K562 (cell line): ENCODE results near the gene CRACDL. TPM values are rescaled to one million over a fixed set of nuclear protein-coding genes. Genes with fewer than 3 reads are reported as not detected.
A peak's percentile ranks its signal among the peaks of the same experiment; 100 is the strongest.

Experiments used
- ATAC-seq: fragments of 200-7000 bp; cut with Tn5 transposase; 3 replicates; pipeline ENCODE4 v1.9.1; 2020; ENCODE audit warnings: moderate library complexity
- BruUV-seq: library from RNA; stranded (reverse); fragments of 400-500 nt; replicated peaks from 2 replicates; lab custom pipeline; 2021; lab: Mats Ljungman, UMichigan
- CTCF ChIA-PET: fragments of 300-600 bp; formaldehyde crosslinking; extraction: SDS; loops from one replicate; lab custom pipeline; 2021; ENCODE audit warnings: low intra/inter-chr PET ratio; lab: Yijun Ruan, JAX
- POLR2A ChIA-PET: fragments of 300-600, 350-650 bp; sonication (Branson Sonifier 250); formaldehyde crosslinking; extraction: SDS; loops from one replicate; lab custom pipeline; 2021; ENCODE audit warnings: antibody characterized with exemption, inconsistent platforms; lab: Yijun Ruan, JAX
- DNase-seq, 4 experiments: peaks; one replicate each; pipeline versions ENCODE4 v3.0.0 to v3.0.0-alpha.2; 2011 to 2018; ENCODE audit warnings: low spot score in 3 of 4, mixed read lengths in 3 of 4; ENCODE audit errors: extremely low read depth in 1 of 4
- FAIRE-seq: peaks from 2 replicates; lab custom pipeline; 2011; peaks lifted over from hg19 to GRCh38; lab: Jason Lieb, UNC
- H2AFZ ChIP-seq: 2 replicates; pipeline ENCODE4 v1.6.0; 2011; ENCODE audit warnings: low read depth, low read length, control low read depth, inconsistent platforms
- H3K27ac ChIP-seq: fragments of 200-600 bp; 3 replicates; pipeline ENCODE4 v1.8.0; 2011; ENCODE audit warnings: low read depth, mild to moderate bottlenecking, control low read depth, inconsistent platforms, low read length, moderate library complexity, mixed read lengths; ENCODE audit errors: extremely low read depth
- H3K27me3 ChIP-seq, 2 experiments: fragments of 300-600 bp in 1 of 2; 2 replicates in 1 of 2; 3 replicates in 1 of 2; pipeline versions ENCODE4 v1.6.0 to v1.8.0; 2011; ENCODE audit warnings: inconsistent platforms in 2 of 2, low read length in 2 of 2, mild to moderate bottlenecking in 1 of 2, mixed read lengths in 1 of 2, moderate library complexity in 1 of 2; ENCODE audit not compliant: control insufficient read depth in 2 of 2, insufficient read depth in 2 of 2
- H3K36me3 ChIP-seq: fragments of 300-600 bp; 3 replicates; pipeline ENCODE4 v1.8.0; 2011; ENCODE audit warnings: mild to moderate bottlenecking, low read length, inconsistent platforms; ENCODE audit not compliant: control insufficient read depth, insufficient read depth
- H3K4me1 ChIP-seq, 2 experiments: fragments of 200-600 bp in 1 of 2; replicated peaks in 1 of 2; 2 replicates in 1 of 2; 3 replicates in 1 of 2; pipeline versions ENCODE4 v1.5.1 to v1.8.0; 2011; ENCODE audit warnings: inconsistent platforms in 2 of 2, low read length in 2 of 2, mild to moderate bottlenecking in 1 of 2, mixed read lengths in 1 of 2, moderate library complexity in 1 of 2; ENCODE audit not compliant: control insufficient read depth in 2 of 2, insufficient read depth in 2 of 2
- H3K4me2 ChIP-seq: 2 replicates; pipeline ENCODE4 v1.6.1; 2011; ENCODE audit warnings: low read length, control low read depth, inconsistent platforms, mixed read lengths; ENCODE audit not compliant: insufficient read depth
- H3K4me3 ChIP-seq: fragments of 200-600 bp; sonication (generic), shearing (Covaris generic); 2 replicates; pipeline ENCODE4 v1.5.1; 2016; ENCODE audit warnings: control low read depth, inconsistent platforms
- H3K79me2 ChIP-seq: fragments of 200-600 bp; 3 replicates; pipeline ENCODE4 v1.8.0; 2011; ENCODE audit warnings: low read length, inconsistent platforms; ENCODE audit not compliant: control insufficient read depth, insufficient read depth
- H3K9ac ChIP-seq, 2 experiments: 2 replicates each; pipeline versions ENCODE4 v1.6.0 to v1.6.1; 2011; ENCODE audit warnings: low read depth in 2 of 2, low read length in 2 of 2, control low read depth in 1 of 2, inconsistent platforms in 1 of 2, mild to moderate bottlenecking in 1 of 2, mixed read lengths in 1 of 2; ENCODE audit not compliant: insufficient read depth in 1 of 2
- H3K9me1 ChIP-seq: one replicate; pipeline ENCODE4 v1.6.0; 2011; ENCODE audit warnings: inconsistent platforms, mild to moderate bottlenecking, low read length, moderate library complexity; ENCODE audit not compliant: control insufficient read depth, insufficient read depth
- H3K9me3 ChIP-seq: replicated peaks from 2 replicates; pipeline ENCODE4 v1.5.1; 2011; ENCODE audit warnings: low read depth, low read length, inconsistent platforms; ENCODE audit not compliant: control insufficient read depth, insufficient read depth
- H4K20me1 ChIP-seq: replicated peaks from 2 replicates; pipeline ENCODE4 v1.6.1; 2011; ENCODE audit warnings: low read length, inconsistent platforms, mixed read lengths; ENCODE audit not compliant: control insufficient read depth, insufficient read depth
- CHD2 ChIP-seq: IDR thresholded peaks from 2 replicates; pipeline ENCODE4 v1.6.1; 2011; ENCODE audit warnings: low read depth, low read length
- CTCF ChIP-seq, 3 experiments: IDR thresholded peaks in 2 of 3; conservative IDR thresholded peaks in 1 of 3; 2 replicates each; pipeline ENCODE4 v1.5.1; 2011 to 2012; ENCODE audit warnings: low read length in 3 of 3, mild to moderate bottlenecking in 3 of 3, control low read depth in 2 of 3, improper control_type of control experiment in 1 of 3, inconsistent platforms in 1 of 3, low read depth in 1 of 3, mixed read lengths in 1 of 3, moderate library complexity in 1 of 3; ENCODE audit not compliant: insufficient read depth in 2 of 3
- HSF4 ChIP-seq: fragments of 250-450 bp; sonication (Bioruptor Pico); IDR thresholded peaks from 2 replicates; pipeline ENCODE4 v2.1.2; 2022; ENCODE audit warnings: mild to moderate bottlenecking, moderate library complexity, borderline replicate concordance
- ILF3 ChIP-seq: fragments of 450-650 bp; IDR thresholded peaks from 2 replicates; pipeline ENCODE4 v1.6.1; 2018; ENCODE audit warnings: antibody characterized with exemption, mild to moderate bottlenecking, moderate library complexity, borderline replicate concordance
- RAD21 ChIP-seq, 2 experiments: fragments of 250-450 bp in 1 of 2; fragments of 450-650 bp in 1 of 2; sonication (Bioruptor Pico) in 1 of 2; formaldehyde crosslinking in 1 of 2; IDR thresholded peaks in 1 of 2; conservative IDR thresholded peaks in 1 of 2; 2 replicates each; pipeline versions ENCODE4 v1.4.0 to v1.8.0; 2020 to 2022; ENCODE audit warnings: mild to moderate bottlenecking in 2 of 2, moderate library complexity in 1 of 2
- WGBS: fragments of 100-300 bp; shearing (Covaris generic); methylation state at CpG from one replicate; pipeline ENCODE4 v1.1.6; 2016; ENCODE audit warnings: low coverage, mixed read lengths; ENCODE audit not compliant: insufficient coverage; ENCODE audit errors: missing lambda C conversion rate; 5-methylcytosine and 5-hydroxymethylcytosine counted together
- in situ Hi-C: fragments of 300-500 bp; cut with MboI; formaldehyde crosslinking; loops from 4 replicates; pipeline ENCODE4 v1.15.0; 2018; ENCODE audit warnings: inconsistent platforms, mixed read lengths
- intact Hi-C: fragments of 100-400 bp; cut with micrococcal nuclease; formaldehyde crosslinking; loops from 2 replicates; pipeline ENCODE4 v1.14.2; 2022
- polyA plus RNA-seq, 8 experiments: library from polyadenylated mRNA; depleted of rRNA in 4 of 8; stranded (reverse) in 5 of 8; unstranded in 3 of 8; fragments of >200 nt; fragmentation: Nextera tagmentation in 2 of 8; fragmentation: Illumina TruSeq in 1 of 8; extraction: Ambion mirVana in 2 of 8; extraction: Trizol in 1 of 8; gene quantifications; 2 replicates each; pipeline versions ENCODE4 v1.2.1 to v1.2.3, GENCODE V29; 2011 to 2014; ENCODE audit warnings: inconsistent platforms in 1 of 8, missing spikeins in 1 of 8
- total RNA-seq, 7 experiments: library from RNA; depleted of rRNA in 6 of 7; stranded (reverse); fragments of >200 nt in 6 of 7; fragmentation: Illumina TruSeq in 2 of 7; extraction: Trizol in 2 of 7; gene quantifications; 2 replicates each; pipeline versions ENCODE4 v1.2.1 to v1.2.3, GENCODE V29; 2011 to 2021; ENCODE audit warnings: low replicate concordance in 1 of 7

CRACDL gene
- total and polyA plus RNA-seq, 9 of the 15 experiments (the other 6 are each of a cell fraction or from before 2014, with no cell fraction given) = not detected

- no peaks in the 10 kb centered on the region; a peak in 1 of 5 replicates for H3K4me1 ChIP-seq
- peaks cover 14 to 41% of the 10 kb centered on the region in 2 experiments for H3K27me3 ChIP-seq
- ATAC-seq (peak; percentile 70), DNase-seq (peak in 2 of 4 experiments; percentile 9 to 17), FAIRE-seq (no peak)
- no peak overlapping the region for H3K4me3 ChIP-seq
- H3K36me3 ChIP-seq = no peaks in the 10 kb centered on the region
- H3K9me3 ChIP-seq = no peaks in the 10 kb centered on the region
- CTCF ChIA-PET = no interaction called here
- no TSS peak for BruUV-seq
- in situ Hi-C loops (no loop called here), intact Hi-C loops (loop anchor here (5.0 kb wide), 1 partner anchor 197 kb away; no protein-coding TSS in a partner anchor)
- 0% methylated on average over 12 of the region's 15 CpGs for WGBS
- H4K20me1 ChIP-seq = no peaks in the 10 kb centered on the region
- TF ChIP-seq HSF4 (CRISPR knock-in tag) (no peak), CTCF (IDR thresholded peaks at IDR 0.05 in 2 of 3, conservative IDR thresholded peaks at IDR 0.05 in 1 of 3; ENCODE audit: insufficient read depth in 2 of 3, low read depth in 1 of 3, low read length in 3 of 3) (peak; percentile 22 to 32 (median 24); a peak in 1 of 6 replicates), ILF3 (no peak), RAD21 (CRISPR knock-in tag; conservative IDR thresholded peaks at IDR 0.05 in 1 of 2, IDR thresholded peaks at IDR 0.05 in 1 of 2) (peak in 1 of 2 experiments; percentile 46; a peak in 2 of 4 replicates), CHD2 (0 out of 2 replicates have a peak, but pooled peaks have one; percentile 18)
- H3K27ac ChIP-seq = no peak overlapping the region
- H3K9ac ChIP-seq = no peak overlapping the region; a peak in 1 of 4 replicates
- POLR2A ChIA-PET = no interaction called here
- no peak overlapping the region for H2AFZ ChIP-seq
- no peaks in the 10 kb centered on the region for H3K79me2 ChIP-seq
- no peak overlapping the region for H3K4me2 ChIP-seq
- no peaks in the 10 kb centered on the region for H3K9me1 ChIP-seq
Measured at GRCh38 chr2:98870516-98871158, 65.4 kb downstream of the CRACDL start.
